Medulla oblongata (tissue), 1 donor: Measurements from ENCODE around the gene UNK.

Experiments used
- DNase-seq: peaks from one replicate; pipeline ENCODE4 v3.0.0-alpha.2; 2015; ENCODE audit errors: extremely low spot score

UNK gene

GRCh38 chr17:75834279-75834920, 49.8 kb downstream of the UNK start:
- no peak for DNase-seq

DNA sequence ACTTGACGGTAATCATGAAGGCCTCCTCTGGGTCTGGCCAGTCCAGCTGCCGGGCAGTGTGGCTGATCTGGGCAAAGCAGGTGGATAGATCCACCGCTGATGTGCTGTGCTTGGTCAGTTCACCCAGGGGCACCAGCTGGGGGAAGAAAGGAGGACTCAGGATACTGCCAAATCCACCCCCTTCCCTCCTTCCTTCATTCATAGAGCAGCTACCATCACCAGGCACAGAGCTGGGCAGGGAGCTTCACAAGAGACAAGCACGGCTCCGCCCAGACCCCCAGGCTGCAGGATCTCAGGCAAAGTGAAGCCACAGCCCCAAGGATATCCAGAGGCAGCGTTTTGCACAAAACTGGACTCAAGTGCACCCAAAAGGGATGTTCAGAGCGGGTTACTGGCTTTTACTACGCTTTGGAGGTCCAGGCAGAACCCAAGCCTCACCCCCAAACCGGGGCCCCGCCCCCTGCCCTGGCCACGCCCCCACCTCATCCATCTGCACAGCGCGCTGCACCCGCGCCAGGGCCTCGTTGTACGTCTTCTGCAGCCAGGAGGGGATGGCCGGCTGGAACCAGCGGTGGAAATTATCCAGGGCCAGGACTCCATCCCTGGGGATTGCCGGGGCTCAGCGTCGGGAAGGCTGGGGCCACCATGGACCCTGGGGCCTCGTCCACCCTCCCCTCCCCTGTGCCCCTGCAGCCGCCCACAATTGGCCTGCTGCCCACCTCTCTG, 50.5 kb downstream of the UNK start:
- DNase-seq, result no peak

DNA sequence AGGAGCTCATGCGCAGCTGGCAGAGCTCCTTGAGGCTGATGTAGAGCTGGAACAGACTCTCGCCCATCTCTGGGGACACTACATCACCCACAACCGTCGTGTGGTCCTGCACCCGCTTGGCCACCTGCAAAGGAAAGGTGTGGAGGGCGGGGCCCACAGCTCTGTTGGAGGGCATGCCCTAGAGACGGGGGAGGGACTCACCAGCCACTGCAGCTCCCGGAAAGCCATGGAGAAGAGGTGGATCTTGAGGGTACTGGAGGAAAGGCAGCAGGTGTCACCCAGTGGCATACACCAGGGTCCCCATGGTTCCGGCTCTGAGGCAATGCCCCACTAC, 51.0 kb downstream of the UNK start:
- DNase-seq, result no peak

- no peak for DNase-seq
These were observed 52.0 kb downstream of the UNK start for GRCh38 chr17:75836605-75837004.

- DNase-seq, result no peak
These were observed 53.3 kb downstream of the UNK start for GRCh38 chr17:75837899-75838298.

- DNase-seq, result no peak
These were observed 53.8 kb downstream of the UNK start for GRCh38 chr17:75838410-75838809.

- no peak for DNase-seq
These were observed 55.6 kb downstream of the UNK start for GRCh38 chr17:75839942-75840798.

GRCh38 chr17:75840799-75841164, 56.2 kb downstream of the UNK start:
- DNase-seq, result no peak

DNA sequence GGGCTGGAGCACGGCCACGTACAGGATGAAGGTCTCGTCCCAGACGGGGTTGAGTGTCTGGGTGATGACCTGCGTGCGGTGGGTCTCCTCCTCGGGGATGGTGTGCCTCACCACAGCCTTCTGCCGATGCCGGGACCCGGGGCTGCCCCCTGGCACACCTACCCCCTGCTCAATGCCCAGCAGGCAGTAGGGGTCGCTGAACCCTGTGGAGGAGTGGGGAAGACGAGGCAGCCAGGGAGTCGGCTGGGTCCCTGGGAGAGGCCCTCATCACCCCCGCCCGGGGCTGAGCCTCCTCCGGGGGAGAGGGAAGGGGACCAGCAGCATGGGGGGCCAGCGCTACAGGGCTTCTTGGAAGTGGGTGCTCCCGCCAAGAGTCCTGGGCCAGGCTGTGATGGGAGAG, 57.8 kb downstream of the UNK start:
- DNase-seq, result no peak

DNA sequence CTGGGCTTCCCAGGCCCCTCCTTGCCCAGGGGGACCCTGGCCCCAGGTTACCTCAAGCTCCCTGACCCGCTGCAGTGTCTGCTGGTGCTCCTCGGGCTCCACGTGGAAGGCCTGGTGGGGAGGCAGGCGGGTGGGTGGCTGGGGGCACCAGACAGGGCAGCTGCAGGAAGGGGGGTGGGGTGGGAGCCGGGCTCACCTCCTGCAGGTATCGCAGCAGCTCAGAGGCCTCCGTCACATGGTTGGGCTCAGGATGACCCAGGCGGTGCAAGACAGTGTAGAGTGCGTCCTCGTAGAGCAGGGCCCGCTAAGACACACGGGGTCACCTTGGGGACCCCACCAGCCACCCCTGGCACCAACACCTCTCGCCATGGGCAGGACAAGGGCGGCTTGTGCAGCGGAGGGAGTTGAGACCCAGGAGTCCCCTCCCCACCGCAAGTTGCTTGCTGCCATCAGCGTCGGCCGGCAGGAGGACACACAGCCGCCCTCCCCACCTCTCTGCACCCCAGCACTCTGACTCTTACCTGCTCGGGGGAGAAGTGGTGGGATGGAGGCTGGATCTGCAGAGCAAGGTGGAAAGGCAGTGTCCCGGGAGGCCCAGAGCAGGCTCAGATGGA, 58.5 kb downstream of the UNK start:
- DNase-seq, result no peak

GRCh38 chr17:75843577-75844529, 59.2 kb downstream of the UNK start, which contains the start of gene UNC13D:
UNC13D (minus strand) TSS chr17:75844404; CDS start chr17:75844337, 67 bp downstream.
- no peak for DNase-seq

- DNase-seq, result peak; percentile 54
These were observed 60.0 kb downstream of the UNK start for GRCh38 chr17:75844530-75845057.

GRCh38 chr17:75845058-75845711, 60.6 kb downstream of the UNK start:
- DNase-seq, result peak; percentile 86

- DNase-seq, result no peak
These were observed 61.5 kb downstream of the UNK start for GRCh38 chr17:75845933-75846691.

DNA sequence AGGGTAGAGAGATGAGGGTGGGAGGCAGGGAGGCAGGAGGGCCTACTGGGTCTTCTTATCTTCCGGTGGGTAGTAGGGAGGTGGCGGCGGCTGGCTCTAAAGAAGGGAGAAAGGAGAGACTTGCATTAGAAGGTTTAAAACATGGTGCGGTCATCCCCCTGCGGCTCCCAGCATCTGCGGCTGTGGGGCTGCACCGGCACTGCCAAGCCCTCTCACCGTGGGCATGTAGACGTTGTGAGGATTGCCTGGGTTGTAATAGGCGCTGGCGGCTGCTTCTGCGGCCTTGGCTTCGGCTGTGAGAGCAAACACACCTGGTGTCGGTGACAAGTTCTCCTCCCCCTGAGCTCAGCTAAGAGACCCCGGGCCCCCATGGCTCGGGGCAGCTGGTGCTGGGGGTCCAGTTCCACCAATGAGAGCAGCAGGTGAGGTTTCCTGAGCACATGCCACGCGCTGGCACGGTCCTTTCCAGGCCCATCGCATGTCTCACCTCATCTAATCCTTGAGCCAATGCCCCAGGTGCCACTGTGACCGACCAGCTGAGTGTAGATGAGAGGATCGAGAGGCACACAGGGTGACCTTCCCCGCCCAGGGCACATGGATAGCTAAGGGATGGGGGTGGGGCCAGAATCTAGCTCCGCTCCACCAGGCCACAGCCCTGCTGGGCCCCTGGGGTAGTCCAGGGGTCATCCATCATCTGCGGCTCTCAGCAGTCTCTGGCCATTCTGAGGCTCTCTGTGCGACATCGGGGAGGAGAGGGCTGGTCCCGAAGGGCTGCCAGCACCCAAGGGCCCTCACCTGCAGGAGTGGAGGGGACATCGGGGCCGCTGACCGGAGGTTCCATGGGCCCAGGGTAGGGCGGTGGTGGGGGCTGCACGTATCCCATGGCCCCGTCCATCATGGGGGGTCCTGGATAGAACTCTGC, 62.3 kb downstream of the UNK start:
- DNase-seq, result no peak

DNA sequence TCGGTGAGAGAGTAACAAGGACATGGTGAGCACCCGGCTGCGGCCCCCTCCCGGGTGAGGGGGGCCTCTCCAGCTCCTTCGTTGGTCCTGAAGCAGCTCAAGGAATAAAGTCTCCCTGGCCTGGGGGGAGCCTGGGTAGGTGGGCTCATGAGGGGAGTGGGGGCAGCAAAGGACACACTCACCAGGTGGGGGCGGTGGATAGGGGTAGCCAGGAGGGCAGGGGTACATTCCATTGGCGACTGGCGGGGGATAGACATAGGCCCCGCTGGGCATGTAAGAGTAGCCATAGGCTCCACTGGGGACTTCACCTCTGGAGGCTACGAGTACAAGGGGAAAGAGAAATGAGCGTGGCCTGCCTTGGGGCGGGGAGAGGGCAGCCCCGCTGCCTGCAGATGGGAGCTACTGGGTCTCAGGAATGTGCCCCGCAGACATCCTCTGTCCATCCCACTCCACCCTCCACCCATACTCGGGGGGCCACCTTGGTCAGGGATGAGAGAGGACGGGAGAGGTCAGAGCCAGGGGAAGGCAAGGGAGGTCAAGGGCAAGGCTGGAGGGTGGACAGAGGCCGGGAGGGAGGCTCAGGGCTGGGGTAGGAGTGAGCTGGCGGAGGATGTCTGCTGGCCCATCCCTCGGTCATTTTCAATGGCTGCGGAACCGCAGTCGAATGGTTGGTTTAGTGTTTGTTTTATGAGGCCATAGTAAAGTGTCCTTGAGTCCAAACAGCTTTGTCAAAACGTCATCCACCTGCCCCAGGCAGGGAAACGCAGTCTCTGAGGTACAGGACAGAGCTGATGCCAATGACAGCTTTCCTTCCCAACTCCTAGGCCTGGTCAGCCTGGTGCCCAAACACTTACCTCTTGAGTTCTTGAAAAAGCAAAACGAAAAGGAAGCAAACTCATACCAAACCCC, 63.3 kb downstream of the UNK start:
- DNase-seq, result no peak

DNA sequence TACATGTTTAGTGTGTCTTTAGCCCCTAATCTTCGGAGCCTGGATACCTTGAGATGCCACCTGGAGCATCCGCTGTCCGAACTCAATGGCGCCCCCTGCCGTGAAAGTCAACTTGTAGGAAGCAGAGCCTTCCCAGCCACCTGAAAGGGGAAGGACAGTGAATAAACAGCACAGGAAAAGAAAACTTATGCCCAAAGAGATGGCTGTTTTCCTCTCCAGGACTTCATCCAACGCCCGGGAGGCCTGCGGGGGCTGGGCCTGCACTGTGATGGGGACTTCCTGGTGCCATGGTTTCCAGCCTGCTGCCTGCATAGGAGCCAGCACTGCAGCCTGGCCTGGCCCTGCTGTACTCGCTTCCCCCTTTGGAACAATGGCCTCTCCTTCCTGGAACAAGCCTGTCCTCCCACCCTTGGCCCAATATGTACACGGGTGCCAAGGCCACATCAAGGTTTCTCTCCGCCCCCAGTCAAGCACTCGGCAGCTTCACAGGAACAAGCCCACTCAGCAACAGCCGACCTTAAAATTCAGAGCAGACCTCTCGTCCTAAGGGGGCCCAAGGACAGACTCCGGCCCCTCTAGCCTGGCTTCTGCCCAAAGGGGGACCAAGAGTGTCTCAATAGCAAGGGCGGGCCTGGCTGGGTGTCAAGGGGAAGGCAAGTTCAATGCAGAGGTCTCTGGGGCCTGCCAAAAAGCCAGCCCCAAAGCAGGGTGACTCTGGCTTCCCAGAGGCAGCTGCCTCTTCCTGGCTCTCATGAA, 64.1 kb downstream of the UNK start:
- peak; percentile 82 for DNase-seq
